Umbilical cord (tissue), 2 donors: ENCODE measurements around the gene SYCE1L. TPM values are rescaled to one million over a fixed set of nuclear protein-coding genes. Genes with fewer than 3 reads are reported as not detected.

Experiments
- DNase-seq: peaks from one replicate; pipeline ENCODE4 v3.0.0-alpha.2; 2015; ENCODE audit warnings: low spot score
- total RNA-seq: library from RNA; depleted of rRNA; stranded (reverse); fragments of >200 nt; gene quantifications from one replicate; pipeline ENCODE4 v1.2.3, GENCODE V29; 2014; ENCODE audit warnings: low replicate concordance; ENCODE audit not compliant: insufficient read depth

Gene SYCE1L
- total RNA-seq, 1 donor from 2014 or later: not detected

DNA sequence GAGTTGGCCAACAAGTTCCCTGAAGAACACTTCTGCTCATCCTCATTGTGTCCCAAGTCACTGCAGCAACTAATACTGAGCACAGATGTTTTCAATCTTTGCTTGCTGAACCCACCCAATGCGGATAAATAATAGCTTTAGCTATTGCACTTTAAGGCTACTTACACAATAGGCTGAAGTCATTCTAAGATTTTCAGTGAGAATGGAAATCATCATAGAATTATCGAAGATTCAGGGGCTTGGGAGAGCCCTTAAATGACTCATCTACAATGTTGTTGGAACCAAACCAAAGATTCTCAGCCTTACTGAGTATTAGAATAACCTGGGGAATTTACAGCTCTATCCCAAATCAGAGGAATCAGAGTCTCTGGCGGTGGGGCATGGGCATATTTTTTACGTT lies 51.2 kb downstream of the SYCE1L start:
- peak; percentile 73 for DNase-seq

Other genes starting within 250 kb of the SYCE1L start
- gene MON1B, start 8.2 kb upstream of the SYCE1L start, total RNA-seq: 4.8 TPM
- gene ADAMTS18, start 235.6 kb downstream of the SYCE1L start, total RNA-seq: 6.3 TPM